Prostate gland (tissue), 2 donors: ENCODE measurements around the gene XXYLT1. TPM values are rescaled to one million over a fixed set of nuclear protein-coding genes. Genes with fewer than 3 reads are reported as not detected.

Experiments
- DNase-seq: peaks from one replicate; pipeline ENCODE4 v3.0.0-alpha.2; 2019; ENCODE audit warnings: low spot score
- H3K27ac ChIP-seq, 2 donors: fragments of 200-600 bp; sonication (generic); 2 replicates each; pipeline ENCODE4 v1.5.1; 2017 to 2019
- H3K27me3 ChIP-seq: fragments of 200-600 bp; sonication (generic); replicated peaks from 2 replicates; pipeline ENCODE4 v1.5.1; 2019; ENCODE audit not compliant: insufficient read depth
- H3K36me3 ChIP-seq, 2 donors: fragments of 200-600 bp; sonication (generic); 1 replicate in 1 of 2; 2 replicates in 1 of 2; pipeline versions ENCODE4 v1.5.1 to v1.8.1; 2017 to 2019
- H3K4me1 ChIP-seq: fragments of 200-600 bp; sonication (generic); replicated peaks from 2 replicates; pipeline ENCODE4 v1.5.1; 2019
- H3K4me3 ChIP-seq, 2 donors: fragments of 200-600 bp; sonication (generic); 2 replicates each; pipeline ENCODE4 v1.5.1; 2017 to 2019
- H3K9me3 ChIP-seq: fragments of 200-600 bp; sonication (generic); 2 replicates; pipeline ENCODE4 v1.5.1; 2017
- POLR2A ChIP-seq: fragments of 450-650 bp; IDR thresholded peaks from one replicate; pipeline ENCODE4 v1.6.1; 2016; ENCODE audit warnings: antibody characterized with exemption, mild to moderate bottlenecking
- POLR2AphosphoS5 ChIP-seq: sonication (generic); formaldehyde crosslinking; IDR thresholded peaks from one replicate; pipeline ENCODE4 v1.6.1; 2017; ENCODE audit warnings: antibody characterized with exemption
- WGBS: methylation state at CpG from one replicate; pipeline ENCODE4 v1.1.5; 2018; 5-methylcytosine and 5-hydroxymethylcytosine counted together
- intact Hi-C: fragments of 100-400 bp; cut with DNase I; formaldehyde crosslinking; loops from one replicate; pipeline ENCODE4 v1.14.2; 2022
- total RNA-seq, 2 donors: library from RNA; depleted of rRNA; stranded (reverse); fragments of >200 nt; gene quantifications; one replicate each; pipeline ENCODE4 v1.1.0, GENCODE V29; 2016
- TF ChIP-seq, protein P1 (sequence below), 4 experiments: fragments of 200-600 bp in 2 of 4; fragments of 450-650 bp in 2 of 4; sonication (generic) in 2 of 4; IDR thresholded peaks; 1 replicate in 3 of 4; 2 replicates in 1 of 4; pipeline ENCODE4 v1.5.1; 2016 to 2019; ENCODE audit warnings: antibody characterized with exemption in 4 of 4, mild to moderate bottlenecking in 2 of 4, moderate library complexity in 2 of 4

XXYLT1 gene
- total RNA-seq, 2 donors from 2014 or later, result 14.9 to 22.7 TPM

GRCh38 chr3:195086885-195087284 lies 184.1 kb downstream of the XXYLT1 start:
- intact Hi-C loops, result no loop called here
- 87% methylated on average over 13 of the region's 13 CpGs for WGBS

GRCh38 chr3:195086341-195086740 lies 184.6 kb downstream of the XXYLT1 start:
- Histone ChIP-seq H3K27ac (no peak overlapping the region), H3K4me3 (no peak overlapping the region), H3K9me3 (no peaks in the 10 kb centered on the region), H3K4me1 (no peaks in the 10 kb centered on the region), H3K27me3 (no peaks in the 10 kb centered on the region), H3K36me3 (no peaks in the 10 kb centered on the region)
- 81% methylated on average over 4 of the region's 4 CpGs for WGBS
- TF ChIP-seq, protein P1, sequence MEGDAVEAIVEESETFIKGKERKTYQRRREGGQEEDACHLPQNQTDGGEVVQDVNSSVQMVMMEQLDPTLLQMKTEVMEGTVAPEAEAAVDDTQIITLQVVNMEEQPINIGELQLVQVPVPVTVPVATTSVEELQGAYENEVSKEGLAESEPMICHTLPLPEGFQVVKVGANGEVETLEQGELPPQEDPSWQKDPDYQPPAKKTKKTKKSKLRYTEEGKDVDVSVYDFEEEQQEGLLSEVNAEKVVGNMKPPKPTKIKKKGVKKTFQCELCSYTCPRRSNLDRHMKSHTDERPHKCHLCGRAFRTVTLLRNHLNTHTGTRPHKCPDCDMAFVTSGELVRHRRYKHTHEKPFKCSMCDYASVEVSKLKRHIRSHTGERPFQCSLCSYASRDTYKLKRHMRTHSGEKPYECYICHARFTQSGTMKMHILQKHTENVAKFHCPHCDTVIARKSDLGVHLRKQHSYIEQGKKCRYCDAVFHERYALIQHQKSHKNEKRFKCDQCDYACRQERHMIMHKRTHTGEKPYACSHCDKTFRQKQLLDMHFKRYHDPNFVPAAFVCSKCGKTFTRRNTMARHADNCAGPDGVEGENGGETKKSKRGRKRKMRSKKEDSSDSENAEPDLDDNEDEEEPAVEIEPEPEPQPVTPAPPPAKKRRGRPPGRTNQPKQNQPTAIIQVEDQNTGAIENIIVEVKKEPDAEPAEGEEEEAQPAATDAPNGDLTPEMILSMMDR (IDR thresholded peaks at IDR 0.05), result no peak
- TF ChIP-seq POLR2A, result no peak
- no peak for TF ChIP-seq POLR2AphosphoS5
- DNase-seq, result no peak
- intact Hi-C loops, result no loop called here

More at GRCh38 chr3:195086885-195087284, 184.1 kb downstream of the XXYLT1 start:
- Histone ChIP-seq H3K9me3 (no peaks in the 10 kb centered on the region), H3K27me3 (no peaks in the 10 kb centered on the region), H3K27ac (no peak overlapping the region), H3K4me3 (no peak overlapping the region), H3K4me1 (no peaks in the 10 kb centered on the region), H3K36me3 (no peaks in the 10 kb centered on the region)
- TF ChIP-seq POLR2AphosphoS5, result no peak
- TF ChIP-seq, protein P1 (IDR thresholded peaks at IDR 0.05), result no peak
- no peak for TF ChIP-seq POLR2A
- no peak for DNase-seq

- no peaks in the 10 kb centered on the region for H3K9me3 ChIP-seq
- intact Hi-C loops, result no loop called here
- H3K4me3 ChIP-seq, result no peak overlapping the region
- DNase-seq, result no peak
- no peaks in the 10 kb centered on the region for H3K27me3 ChIP-seq
- TF ChIP-seq POLR2AphosphoS5 (no peak), POLR2A (no peak)
- TF ChIP-seq, protein P1 (IDR thresholded peaks at IDR 0.05), result no peak
- no peaks in the 10 kb centered on the region for H3K36me3 ChIP-seq
- 93% methylated on average over 21 of the region's 21 CpGs for WGBS
- no peak overlapping the region for H3K27ac ChIP-seq
- no peaks in the 10 kb centered on the region for H3K4me1 ChIP-seq
Observed at GRCh38 chr3:195085356-195086130, 185.4 kb downstream of the XXYLT1 start.

- H3K9me3 ChIP-seq, result no peaks in the 10 kb centered on the region
- 89% methylated on average over 5 of the region's 5 CpGs for WGBS
- H3K27me3 ChIP-seq, result no peaks in the 10 kb centered on the region
- no peaks in the 10 kb centered on the region for H3K4me1 ChIP-seq
- no peak overlapping the region for H3K27ac ChIP-seq
- intact Hi-C loops, result no loop called here
- H3K4me3 ChIP-seq, result no peak overlapping the region
- no peak for DNase-seq
- no peaks in the 10 kb centered on the region for H3K36me3 ChIP-seq
- TF ChIP-seq, protein P1 (IDR thresholded peaks at IDR 0.05), result no peak
- no peak for TF ChIP-seq POLR2AphosphoS5
- no peak for TF ChIP-seq POLR2A
Observed at GRCh38 chr3:195084746-195085145, 186.2 kb downstream of the XXYLT1 start.

GRCh38 chr3:195083659-195084058 lies 187.3 kb downstream of the XXYLT1 start:
- intact Hi-C loops, result no loop called here
- Histone ChIP-seq H3K4me1 (no peaks in the 10 kb centered on the region), H3K27ac (no peak overlapping the region), H3K4me3 (no peak overlapping the region), H3K9me3 (no peaks in the 10 kb centered on the region), H3K27me3 (no peaks in the 10 kb centered on the region), H3K36me3 (no peaks in the 10 kb centered on the region)
- no peak for DNase-seq
- 95% methylated on average over 15 of the region's 15 CpGs for WGBS
- TF ChIP-seq, protein P1 (IDR thresholded peaks at IDR 0.05), result no peak
- TF ChIP-seq POLR2AphosphoS5 (no peak), POLR2A (no peak)
